Measurements from ENCODE around the gene GRB14.

The GRB14 gene

GRCh38 chr2:164655750-164656149 is 34.5 kb upstream of the GRB14 start:
- no peak overlapping the region for H3K27ac ChIP-seq
- no peak overlapping the region for H3K9ac ChIP-seq
- H3K4me1 ChIP-seq (ENCODE audit: low read depth, poor library complexity, severe bottlenecking), result no peaks in the 10 kb centered on the region

GRCh38 chr2:164655336-164655735 is 34.1 kb upstream of the GRB14 start:
- no peak overlapping the region for H3K9ac ChIP-seq
- no peak overlapping the region for H3K4me3 ChIP-seq (IDR thresholded peaks at IDR 0.05; ENCODE audit: insufficient read depth, low read depth, low read length)
- no peak overlapping the region for H3K27ac ChIP-seq
- H3K27me3 ChIP-seq (ENCODE audit: insufficient read depth, low read depth), result no peaks in the 10 kb centered on the region
- no peak overlapping the region for H3K4me2 ChIP-seq
- H2AFZ ChIP-seq (ENCODE audit: low read depth), result no peak overlapping the region
- no peaks in the 10 kb centered on the region for H3K4me1 ChIP-seq (ENCODE audit: low read depth, poor library complexity, severe bottlenecking)
- TF ChIP-seq, protein P1, sequence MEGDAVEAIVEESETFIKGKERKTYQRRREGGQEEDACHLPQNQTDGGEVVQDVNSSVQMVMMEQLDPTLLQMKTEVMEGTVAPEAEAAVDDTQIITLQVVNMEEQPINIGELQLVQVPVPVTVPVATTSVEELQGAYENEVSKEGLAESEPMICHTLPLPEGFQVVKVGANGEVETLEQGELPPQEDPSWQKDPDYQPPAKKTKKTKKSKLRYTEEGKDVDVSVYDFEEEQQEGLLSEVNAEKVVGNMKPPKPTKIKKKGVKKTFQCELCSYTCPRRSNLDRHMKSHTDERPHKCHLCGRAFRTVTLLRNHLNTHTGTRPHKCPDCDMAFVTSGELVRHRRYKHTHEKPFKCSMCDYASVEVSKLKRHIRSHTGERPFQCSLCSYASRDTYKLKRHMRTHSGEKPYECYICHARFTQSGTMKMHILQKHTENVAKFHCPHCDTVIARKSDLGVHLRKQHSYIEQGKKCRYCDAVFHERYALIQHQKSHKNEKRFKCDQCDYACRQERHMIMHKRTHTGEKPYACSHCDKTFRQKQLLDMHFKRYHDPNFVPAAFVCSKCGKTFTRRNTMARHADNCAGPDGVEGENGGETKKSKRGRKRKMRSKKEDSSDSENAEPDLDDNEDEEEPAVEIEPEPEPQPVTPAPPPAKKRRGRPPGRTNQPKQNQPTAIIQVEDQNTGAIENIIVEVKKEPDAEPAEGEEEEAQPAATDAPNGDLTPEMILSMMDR (conservative IDR thresholded peaks at IDR 0.05; ENCODE audit: low read depth, low read length), result no peak
- H3K36me3 ChIP-seq (ENCODE audit: insufficient read depth), result no peaks in the 10 kb centered on the region
- H3K79me2 ChIP-seq (ENCODE audit: insufficient read depth, low read depth), result no peaks in the 10 kb centered on the region
- no peaks in the 10 kb centered on the region for H4K20me1 ChIP-seq (ENCODE audit: insufficient read depth)

More at GRCh38 chr2:164655750-164656149, 34.5 kb upstream of the GRB14 start:
- Histone ChIP-seq H3K4me3 (IDR thresholded peaks at IDR 0.05; ENCODE audit: insufficient read depth, low read depth, low read length) (no peak overlapping the region), H3K27me3 (ENCODE audit: insufficient read depth, low read depth) (no peaks in the 10 kb centered on the region), H3K79me2 (ENCODE audit: insufficient read depth, low read depth) (no peaks in the 10 kb centered on the region), H4K20me1 (ENCODE audit: insufficient read depth) (no peaks in the 10 kb centered on the region), H3K36me3 (ENCODE audit: insufficient read depth) (no peaks in the 10 kb centered on the region), H3K4me2 (no peak overlapping the region), H2AFZ (ENCODE audit: low read depth) (no peak overlapping the region)
- TF ChIP-seq, protein P1 (conservative IDR thresholded peaks at IDR 0.05; ENCODE audit: low read depth, low read length), result no peak

DNA sequence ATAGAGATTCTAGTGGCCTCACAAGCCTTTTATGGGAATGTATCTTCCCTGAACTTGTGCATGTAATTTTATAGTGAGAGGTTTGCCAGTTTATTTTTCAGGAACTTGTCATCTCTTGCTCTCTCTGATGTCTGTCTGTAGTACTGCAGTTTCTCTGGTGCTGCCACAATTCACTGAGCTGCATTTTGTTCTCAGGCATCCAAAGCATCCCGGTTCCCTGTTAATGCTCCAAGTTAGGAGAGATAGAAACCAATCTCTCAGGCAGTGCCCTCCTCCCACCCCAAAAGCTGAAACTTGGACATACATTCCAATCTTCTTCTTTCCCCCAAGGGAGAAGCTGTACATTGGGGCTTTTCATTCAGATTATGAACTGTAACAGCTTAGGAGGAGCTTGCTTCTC is 30.1 kb upstream of the GRB14 start:
- H3K4me2 ChIP-seq, result no peak overlapping the region
- H3K9ac ChIP-seq, result no peak overlapping the region
- no peaks in the 10 kb centered on the region for H3K4me1 ChIP-seq (ENCODE audit: low read depth, poor library complexity, severe bottlenecking)
- no peaks in the 10 kb centered on the region for H3K79me2 ChIP-seq (ENCODE audit: insufficient read depth, low read depth)
- H2AFZ ChIP-seq (ENCODE audit: low read depth), result no peak overlapping the region
- H3K27me3 ChIP-seq (ENCODE audit: insufficient read depth, low read depth), result no peaks in the 10 kb centered on the region
- no peaks in the 10 kb centered on the region for H3K36me3 ChIP-seq (ENCODE audit: insufficient read depth)
- H4K20me1 ChIP-seq (ENCODE audit: insufficient read depth), result no peaks in the 10 kb centered on the region
- TF ChIP-seq, protein P1 (conservative IDR thresholded peaks at IDR 0.05; ENCODE audit: low read depth, low read length), result no peak
- H3K4me3 ChIP-seq (IDR thresholded peaks at IDR 0.05; ENCODE audit: insufficient read depth, low read depth, low read length), result no peak overlapping the region
- no peak overlapping the region for H3K27ac ChIP-seq

- Histone ChIP-seq H3K4me1 (ENCODE audit: low read depth, poor library complexity, severe bottlenecking) (no peaks in the 10 kb centered on the region), H3K4me3 (IDR thresholded peaks at IDR 0.05; ENCODE audit: insufficient read depth, low read depth, low read length) (no peak overlapping the region), H3K27me3 (ENCODE audit: insufficient read depth, low read depth) (no peaks in the 10 kb centered on the region), H3K36me3 (ENCODE audit: insufficient read depth) (no peaks in the 10 kb centered on the region), H2AFZ (ENCODE audit: low read depth) (no peak overlapping the region), H3K79me2 (ENCODE audit: insufficient read depth, low read depth) (no peaks in the 10 kb centered on the region), H3K4me2 (no peak overlapping the region), H3K27ac (no peak overlapping the region), H4K20me1 (ENCODE audit: insufficient read depth) (no peaks in the 10 kb centered on the region), H3K9ac (no peak overlapping the region)
- TF ChIP-seq, protein P1 (conservative IDR thresholded peaks at IDR 0.05; ENCODE audit: low read depth, low read length), result no peak
Observed at GRCh38 chr2:164644036-164644700, 22.9 kb upstream of the GRB14 start.
